Ishikawa (cell line): ENCODE results near the gene FBXW8.

Experiments used
- CEBPB ChIP-seq: IDR thresholded peaks from 2 replicates; pipeline ENCODE4 v1.6.1; 2012
- CREB1 ChIP-seq: IDR thresholded peaks from 2 replicates; pipeline ENCODE4 v1.6.1; 2012; ENCODE audit warnings: low read depth
- EGR1 ChIP-seq: IDR thresholded peaks from 2 replicates; pipeline ENCODE4 v1.6.1; 2012
- EP300 ChIP-seq: IDR thresholded peaks from 2 replicates; pipeline ENCODE4 v1.6.1; 2012; ENCODE audit warnings: borderline replicate concordance
- FOXM1 ChIP-seq: IDR thresholded peaks from 2 replicates; pipeline ENCODE4 v1.6.1; 2012; ENCODE audit warnings: low read depth, borderline replicate concordance
- MAX ChIP-seq: IDR thresholded peaks from 2 replicates; pipeline ENCODE4 v1.6.1; 2012
- NFIC ChIP-seq: IDR thresholded peaks from 2 replicates; pipeline ENCODE4 v1.6.1; 2012
- RAD21 ChIP-seq: IDR thresholded peaks from 2 replicates; pipeline ENCODE4 v1.6.1; 2012; ENCODE audit warnings: low read depth
- REST ChIP-seq: IDR thresholded peaks from 2 replicates; pipeline ENCODE4 v1.6.1; 2012; ENCODE audit warnings: low read depth, mild to moderate bottlenecking
- TAF1 ChIP-seq: IDR thresholded peaks from 2 replicates; pipeline ENCODE4 v1.6.1; 2012; ENCODE audit warnings: low read depth, mild to moderate bottlenecking
- TCF12 ChIP-seq: IDR thresholded peaks from 2 replicates; pipeline ENCODE4 v1.6.1; 2012; ENCODE audit warnings: low read depth
- TEAD4 ChIP-seq: IDR thresholded peaks from 2 replicates; pipeline ENCODE4 v1.6.1; 2012
- USF1 ChIP-seq: IDR thresholded peaks from 2 replicates; pipeline ENCODE4 v1.6.1; 2012
- YY1 ChIP-seq: IDR thresholded peaks from 2 replicates; pipeline ENCODE4 v1.6.1; 2012; ENCODE audit warnings: low read depth
- ZBTB7A ChIP-seq: IDR thresholded peaks from 2 replicates; pipeline ENCODE4 v1.6.1; 2012; ENCODE audit warnings: low read depth

Gene FBXW8, protein sequence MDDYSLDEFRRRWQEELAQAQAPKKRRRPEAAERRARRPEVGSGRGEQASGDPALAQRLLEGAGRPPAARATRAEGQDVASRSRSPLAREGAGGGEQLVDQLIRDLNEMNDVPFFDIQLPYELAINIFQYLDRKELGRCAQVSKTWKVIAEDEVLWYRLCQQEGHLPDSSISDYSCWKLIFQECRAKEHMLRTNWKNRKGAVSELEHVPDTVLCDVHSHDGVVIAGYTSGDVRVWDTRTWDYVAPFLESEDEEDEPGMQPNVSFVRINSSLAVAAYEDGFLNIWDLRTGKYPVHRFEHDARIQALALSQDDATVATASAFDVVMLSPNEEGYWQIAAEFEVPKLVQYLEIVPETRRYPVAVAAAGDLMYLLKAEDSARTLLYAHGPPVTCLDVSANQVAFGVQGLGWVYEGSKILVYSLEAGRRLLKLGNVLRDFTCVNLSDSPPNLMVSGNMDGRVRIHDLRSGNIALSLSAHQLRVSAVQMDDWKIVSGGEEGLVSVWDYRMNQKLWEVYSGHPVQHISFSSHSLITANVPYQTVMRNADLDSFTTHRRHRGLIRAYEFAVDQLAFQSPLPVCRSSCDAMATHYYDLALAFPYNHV

GRCh38 chr12:116910645-116911451, at the start of gene FBXW8:
Gene FBXW8, plus strand, starts transcription at chr12:116910950. Its CDS starts 88 bp downstream, at chr12:116911038.
- peak; percentile 98 for TF ChIP-seq MAX
- TF ChIP-seq ZBTB7A, result peak; percentile 92
- no peak for TF ChIP-seq REST
- 0 out of 2 replicates have a peak, but pooled peaks have one; percentile 46 for TF ChIP-seq EGR1
- TF ChIP-seq TCF12, result peak; percentile 56; the same call in 1 of the 2 replicates
- 0 out of 2 replicates have a peak, but pooled peaks have one; percentile 21 for TF ChIP-seq EP300
- TF ChIP-seq YY1, result peak; percentile 68; the same call in 1 of the 2 replicates
- peak; percentile 74 for TF ChIP-seq USF1
- no peak for TF ChIP-seq RAD21
- no peak; the same call in 1 of the 2 replicates for TF ChIP-seq NFIC
- TF ChIP-seq FOXM1, result no peak
- TF ChIP-seq TEAD4, result no peak; the same call in 1 of the 2 replicates
- TF ChIP-seq CEBPB, result no peak
- TF ChIP-seq TAF1, result peak; percentile 85
- TF ChIP-seq CREB1, result no peak

DNA sequence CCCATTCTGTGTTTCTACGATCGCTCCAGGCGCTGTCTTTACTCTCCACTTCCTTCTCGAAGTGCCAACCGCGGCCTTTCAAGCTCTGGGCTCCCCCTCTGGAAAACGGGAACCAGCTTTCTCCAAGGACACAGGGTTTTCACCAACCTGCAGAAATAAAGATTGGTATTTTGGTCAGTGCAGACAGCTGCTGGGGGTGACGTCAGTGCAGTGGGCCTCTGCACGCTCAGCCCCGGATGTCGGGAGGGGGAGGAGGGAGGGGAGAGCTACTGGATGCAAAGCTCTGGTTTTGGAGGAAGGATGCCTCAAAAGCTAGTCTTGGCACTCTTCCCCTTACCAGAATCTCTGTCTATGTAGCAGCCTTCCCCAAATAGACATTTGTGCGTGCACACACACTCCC, 49.4 kb upstream of the FBXW8 start:
- TF ChIP-seq NFIC (no peak), FOXM1 (no peak), ZBTB7A (no peak), TCF12 (no peak)

DNA sequence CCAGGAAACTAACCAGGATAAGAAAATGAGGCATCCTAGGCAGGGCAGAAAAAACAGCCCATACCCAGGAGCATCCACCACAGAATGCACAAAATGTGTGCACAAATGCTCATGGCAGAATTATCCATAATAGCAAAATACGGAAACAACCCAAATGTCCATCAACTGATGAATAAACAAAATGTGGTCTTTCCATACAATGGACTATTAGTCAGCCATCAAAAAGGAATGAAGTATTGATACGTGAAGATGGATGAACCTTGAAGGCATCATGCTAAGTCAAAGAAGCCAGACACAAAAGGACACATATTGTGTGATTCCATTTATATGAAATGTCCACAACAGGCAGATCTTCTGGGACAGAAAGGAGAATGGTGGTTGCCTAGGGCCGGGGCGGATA, 48.6 kb upstream of the FBXW8 start:
- no peak for TF ChIP-seq TAF1
- no peak for TF ChIP-seq CREB1
- no peak for TF ChIP-seq MAX
- TF ChIP-seq ZBTB7A, result no peak
- no peak for TF ChIP-seq REST
- TF ChIP-seq TCF12, result no peak
- TF ChIP-seq CEBPB, result no peak
- TF ChIP-seq NFIC, result no peak
- no peak for TF ChIP-seq USF1
- no peak for TF ChIP-seq FOXM1
- no peak for TF ChIP-seq EP300
- TF ChIP-seq TEAD4, result no peak
- TF ChIP-seq YY1, result no peak
- TF ChIP-seq RAD21, result no peak
- TF ChIP-seq EGR1, result no peak

DNA sequence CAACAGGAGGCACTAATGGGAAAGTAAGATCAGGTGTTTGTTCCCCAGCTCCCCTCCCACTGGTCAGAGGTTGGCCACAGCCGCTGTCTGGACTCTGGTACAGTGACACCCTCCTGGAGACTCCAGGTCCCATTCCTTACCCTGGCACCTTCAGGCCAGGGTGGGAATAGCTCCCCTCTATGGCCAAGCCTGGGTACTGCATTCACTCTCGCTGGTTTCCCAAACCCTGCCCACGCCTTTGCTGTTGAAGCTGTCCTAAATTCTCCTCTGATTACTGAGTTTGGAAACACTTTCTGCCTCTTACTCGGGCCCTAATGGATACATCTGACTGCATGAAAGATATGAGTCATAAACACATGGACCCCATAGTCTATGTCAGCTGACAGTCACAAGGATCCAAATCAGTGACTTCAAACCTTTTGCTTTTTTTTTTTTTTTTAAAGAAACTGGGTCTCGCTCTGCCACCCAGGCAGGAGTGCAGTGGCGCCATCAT, 47.4 kb upstream of the FBXW8 start:
- peak; percentile 62 for TF ChIP-seq RAD21
- no peak for TF ChIP-seq CREB1
